Neural progenitor cell (in vitro differentiated cells): Measurements from ENCODE around the gene DTYMK.

Experiments
- CTCF ChIP-seq: fragments of 200-600 bp; sonication (generic); IDR thresholded peaks from 2 replicates; pipeline ENCODE4 v1.5.1; 2017; ENCODE audit warnings: antibody characterized with exemption, mild to moderate bottlenecking
- EZH2 ChIP-seq: fragments of 200-600 bp; sonication (generic); IDR thresholded peaks from 2 replicates; pipeline ENCODE4 v1.6.1; 2017; ENCODE audit warnings: antibody characterized with exemption, mild to moderate bottlenecking, moderate library complexity
- EZH2phosphoT487 ChIP-seq: fragments of 200-600 bp; sonication (generic); IDR thresholded peaks from 2 replicates; pipeline ENCODE4 v1.6.1; 2017; ENCODE audit warnings: antibody characterized with exemption

GRCh38 chr2:241703032-241703604 is 16.5 kb upstream of the DTYMK start:
- TF ChIP-seq CTCF: no peak
- no peak for TF ChIP-seq EZH2
- TF ChIP-seq EZH2phosphoT487: no peak
